Prostate gland (tissue), 2 donors: ENCODE results near the gene RHOBTB1.

ENCODE experiments used
- POLR2AphosphoS5 ChIP-seq: sonication (generic); formaldehyde crosslinking; IDR thresholded peaks from one replicate; pipeline ENCODE4 v1.6.1; 2017; ENCODE audit warnings: antibody characterized with exemption
- TF ChIP-seq, protein P1 (sequence below), 4 experiments: fragments of 200-600 bp in 2 of 4; fragments of 450-650 bp in 2 of 4; sonication (generic) in 2 of 4; IDR thresholded peaks; 1 replicate in 3 of 4; 2 replicates in 1 of 4; pipeline ENCODE4 v1.5.1; 2016 to 2019; ENCODE audit warnings: antibody characterized with exemption in 4 of 4, mild to moderate bottlenecking in 2 of 4, moderate library complexity in 2 of 4

GRCh38 chr10:60828489-60828852 is 115.5 kb downstream of the RHOBTB1 start:
- TF ChIP-seq, protein P1, sequence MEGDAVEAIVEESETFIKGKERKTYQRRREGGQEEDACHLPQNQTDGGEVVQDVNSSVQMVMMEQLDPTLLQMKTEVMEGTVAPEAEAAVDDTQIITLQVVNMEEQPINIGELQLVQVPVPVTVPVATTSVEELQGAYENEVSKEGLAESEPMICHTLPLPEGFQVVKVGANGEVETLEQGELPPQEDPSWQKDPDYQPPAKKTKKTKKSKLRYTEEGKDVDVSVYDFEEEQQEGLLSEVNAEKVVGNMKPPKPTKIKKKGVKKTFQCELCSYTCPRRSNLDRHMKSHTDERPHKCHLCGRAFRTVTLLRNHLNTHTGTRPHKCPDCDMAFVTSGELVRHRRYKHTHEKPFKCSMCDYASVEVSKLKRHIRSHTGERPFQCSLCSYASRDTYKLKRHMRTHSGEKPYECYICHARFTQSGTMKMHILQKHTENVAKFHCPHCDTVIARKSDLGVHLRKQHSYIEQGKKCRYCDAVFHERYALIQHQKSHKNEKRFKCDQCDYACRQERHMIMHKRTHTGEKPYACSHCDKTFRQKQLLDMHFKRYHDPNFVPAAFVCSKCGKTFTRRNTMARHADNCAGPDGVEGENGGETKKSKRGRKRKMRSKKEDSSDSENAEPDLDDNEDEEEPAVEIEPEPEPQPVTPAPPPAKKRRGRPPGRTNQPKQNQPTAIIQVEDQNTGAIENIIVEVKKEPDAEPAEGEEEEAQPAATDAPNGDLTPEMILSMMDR (IDR thresholded peaks at IDR 0.05), result no peak
- TF ChIP-seq POLR2AphosphoS5, result no peak
